HepG2 (cell line): Measurements from ENCODE around the gene MED13L.

Experiments used
- EZH2 ChIP-seq: conservative IDR thresholded peaks from 2 replicates; pipeline ENCODE4 v1.6.1; 2012; ENCODE audit warnings: mild to moderate bottlenecking, low read depth, low read length, moderate library complexity
- SP1 ChIP-seq, 2 experiments: fragments of 450-650 bp in 1 of 2; sonication (generic) in 1 of 2; formaldehyde crosslinking in 1 of 2; IDR thresholded peaks; 2 replicates each; pipeline versions ENCODE4 v1.4.0 to v1.6.1; 2016 to 2020; ENCODE audit warnings: missing genetic modification reagents in 1 of 2
- ZNF468 ChIP-seq: sonication (generic); formaldehyde crosslinking; IDR thresholded peaks from 2 replicates; pipeline ENCODE4 v1.8.0; 2022; ENCODE audit warnings: mild to moderate bottlenecking, moderate library complexity, missing genetic modification reagents

DNA sequence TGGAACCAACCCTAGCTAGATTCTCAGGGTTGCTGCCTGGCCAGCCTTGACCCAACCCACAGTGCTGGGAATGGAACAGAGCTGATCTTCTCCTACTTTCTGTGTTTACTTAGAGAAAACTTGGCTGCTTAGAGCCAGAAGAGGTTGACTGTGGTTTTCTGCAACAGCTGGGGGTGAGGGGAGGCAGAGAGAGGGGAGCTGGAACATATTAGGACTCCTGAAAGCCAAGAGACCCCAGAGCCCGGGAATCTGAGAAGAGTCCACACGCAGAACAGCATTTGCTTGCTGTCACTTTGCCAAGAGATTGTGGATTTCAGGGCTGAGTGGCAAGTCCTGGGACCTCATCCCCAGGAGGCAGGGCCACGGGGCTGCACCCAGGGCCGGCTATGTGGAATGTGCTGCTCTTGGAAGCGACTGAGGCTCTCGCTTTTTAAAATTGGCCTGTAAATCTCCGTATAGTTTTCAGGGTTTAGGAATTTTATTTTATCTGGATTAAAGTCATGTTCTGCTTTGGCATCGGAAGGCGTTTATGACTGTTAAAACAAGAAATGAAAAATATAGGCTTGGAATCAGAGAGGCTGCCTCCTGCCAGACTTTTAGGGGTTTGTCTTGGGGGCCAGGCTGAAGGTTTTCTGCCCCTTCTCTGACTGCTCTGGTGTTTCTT, 22.3 kb upstream of the MED13L start:
- no peak for TF ChIP-seq EZH2
- TF ChIP-seq ZNF468 = no peak
- no peak for TF ChIP-seq SP1 (IDR thresholded peaks at IDR 0.05)
- no peak for TF ChIP-seq SP1 (CRISPR knock-in tag; IDR thresholded peaks at IDR 0.05)
